Upper lobe of left lung (tissue), 6 donors: ENCODE data around the gene VEZT. TPM values are rescaled to one million over a fixed set of nuclear protein-coding genes. Genes with fewer than 3 reads are reported as not detected.

Source experiments
- ATAC-seq, 2 donors: fragments of 200-7000 bp; cut with Tn5 transposase; one replicate each; pipeline ENCODE4 v1.9.1; 2022; ENCODE audit warnings: mild to moderate bottlenecking in 2 of 2, moderate library complexity in 2 of 2; ENCODE audit not compliant: low FRiP score in 2 of 2
- DNase-seq, 2 donors: peaks; one replicate each; pipeline ENCODE4 v3.0.0-alpha.2; 2019 to 2020
- H3K27ac ChIP-seq, 4 donors: fragments of 200-600 bp; sonication (generic); one replicate each; pipeline ENCODE4 v1.5.1; 2016 to 2019
- H3K27me3 ChIP-seq, 4 donors: fragments of 200-600 bp; sonication (generic); one replicate each; pipeline ENCODE4 v1.5.1; 2017 to 2019
- H3K36me3 ChIP-seq, 4 donors: fragments of 200-600 bp; sonication (generic); one replicate each; pipeline ENCODE4 v1.5.1; 2016 to 2019
- H3K4me1 ChIP-seq, 4 donors: fragments of 200-600 bp; sonication (generic); one replicate each; pipeline ENCODE4 v1.5.1; 2018 to 2019
- H3K4me3 ChIP-seq, 4 donors: fragments of 200-600 bp; sonication (generic); one replicate each; pipeline ENCODE4 v1.5.1; 2017 to 2019; ENCODE audit warnings: mild to moderate bottlenecking in 2 of 4, moderate library complexity in 1 of 4
- H3K9me3 ChIP-seq, 4 donors: fragments of 200-600 bp; sonication (generic); one replicate each; pipeline ENCODE4 v1.5.1; 2018 to 2019
- CTCF ChIP-seq, 6 experiments: fragments of 450-650 bp in 4 of 6; fragments of 200-600 bp in 2 of 6; sonication (generic) in 2 of 6; IDR thresholded peaks; one replicate each; pipeline ENCODE4 v1.5.1; 2016 to 2019; ENCODE audit warnings: antibody characterized with exemption in 6 of 6
- EP300 ChIP-seq, 4 donors: sonication (generic); formaldehyde crosslinking; IDR thresholded peaks; one replicate each; pipeline ENCODE4 v1.5.1; 2017; ENCODE audit warnings: antibody characterized with exemption in 4 of 4, control low read depth in 2 of 4
- POLR2A ChIP-seq, 4 donors: fragments of 450-650 bp; IDR thresholded peaks; one replicate each; pipeline ENCODE4 v1.5.1; 2016 to 2017; ENCODE audit warnings: antibody characterized with exemption in 4 of 4, mild to moderate bottlenecking in 2 of 4
- POLR2AphosphoS5 ChIP-seq, 2 donors: sonication (generic); formaldehyde crosslinking; IDR thresholded peaks; one replicate each; pipeline ENCODE4 v1.5.1; 2017; ENCODE audit warnings: antibody characterized with exemption in 2 of 2
- WGBS, 2 donors: methylation state at CpG; one replicate each; pipeline ENCODE4 v1.1.5; 2017 to 2018; 5-methylcytosine and 5-hydroxymethylcytosine counted together
- total RNA-seq, 6 donors: library from RNA; depleted of rRNA in 4 of 6; stranded (reverse); fragments of >200 nt in 4 of 6; gene quantifications; one replicate each; pipeline versions ENCODE4 v1.1.0 to v1.2.1, GENCODE V29; 2016 to 2021
- donor health status: DM: no; HTN: no; CAD: no; lungs with moderate emphysema.
- donor health status: DM: no; HTN: yes; CAD: no; lungs with severe emphysema.

VEZT gene
- total RNA-seq, 6 donors from 2014 or later = 29.6 to 119 (median 69.5) TPM

GRCh38 chr12:95257541-95257940 is 39.9 kb downstream of the VEZT start:
- no peak for DNase-seq
- Histone ChIP-seq H3K4me3 (no peak overlapping the region), H3K36me3 (peaks cover 4 to 48% (median 12%) of the 10 kb centered on the region in 4 donors), H3K4me1 (peaks cover 3 to 11% (median 5%) of the 10 kb centered on the region in 4 donors), H3K27ac (no peak overlapping the region), H3K27me3 (no peaks in the 10 kb centered on the region), H3K9me3 (no peaks in the 10 kb centered on the region)
- TF ChIP-seq POLR2A (IDR thresholded peaks at IDR 0.05) (no peak), EP300 (IDR thresholded peaks at IDR 0.05) (no peak), POLR2AphosphoS5 (IDR thresholded peaks at IDR 0.05) (no peak), CTCF (IDR thresholded peaks at IDR 0.05) (no peak)
- no peak for ATAC-seq
- WGBS, 2 donors = 80 to 82% methylated on average over 3 of the region's 3 CpGs

- Histone ChIP-seq H3K4me3 (no peak overlapping the region), H3K27me3 (no peaks in the 10 kb centered on the region), H3K27ac (no peak overlapping the region), H3K4me1 (peaks cover 3 to 9% (median 4%) of the 10 kb centered on the region in 4 donors), H3K36me3 (peaks cover 4 to 46% (median 12%) of the 10 kb centered on the region in 4 donors), H3K9me3 (no peaks in the 10 kb centered on the region)
- TF ChIP-seq POLR2AphosphoS5 (IDR thresholded peaks at IDR 0.05) = no peak
- no peak for TF ChIP-seq CTCF (IDR thresholded peaks at IDR 0.05)
- TF ChIP-seq POLR2A (IDR thresholded peaks at IDR 0.05) = no peak
- no peak for TF ChIP-seq EP300 (IDR thresholded peaks at IDR 0.05)
- DNase-seq = no peak
- WGBS, 2 donors = 97 to 99% methylated on average over 2 of the region's 2 CpGs
- no peak for ATAC-seq
Measured at GRCh38 chr12:95258151-95258550, 40.5 kb downstream of the VEZT start.

GRCh38 chr12:95258803-95259202 is 41.2 kb downstream of the VEZT start:
- no peak for DNase-seq
- no peak overlapping the region for H3K27ac ChIP-seq
- H3K27me3 ChIP-seq = no peaks in the 10 kb centered on the region
- peaks cover 9 to 49% (median 16%) of the 10 kb centered on the region in 4 donors for H3K36me3 ChIP-seq
- no peaks in the 10 kb centered on the region for H3K9me3 ChIP-seq
- ATAC-seq = no peak
- TF ChIP-seq CTCF (IDR thresholded peaks at IDR 0.05) (no peak), POLR2A (IDR thresholded peaks at IDR 0.05) (no peak), POLR2AphosphoS5 (IDR thresholded peaks at IDR 0.05) (no peak), EP300 (IDR thresholded peaks at IDR 0.05) (no peak)
- H3K4me3 ChIP-seq = no peak overlapping the region
- WGBS, 2 donors = 72 to 82% methylated on average over 2 of the region's 2 CpGs
- H3K4me1 ChIP-seq = peaks cover 0 to 8% (median 4%) of the 10 kb centered on the region in 4 donors

GRCh38 chr12:95259368-95259767 is 41.8 kb downstream of the VEZT start:
- Histone ChIP-seq H3K27ac (no peak overlapping the region), H3K36me3 (peaks cover 14 to 52% (median 16%) of the 10 kb centered on the region in 4 donors), H3K4me3 (no peak overlapping the region), H3K27me3 (no peaks in the 10 kb centered on the region), H3K4me1 (peaks cover 0 to 8% (median 4%) of the 10 kb centered on the region in 4 donors), H3K9me3 (no peaks in the 10 kb centered on the region)
- 60 to 61% methylated on average over 1 of the region's 1 CpG for WGBS, 2 donors
- no peak for ATAC-seq
- no peak for DNase-seq
- no peak for TF ChIP-seq EP300 (IDR thresholded peaks at IDR 0.05)
- no peak for TF ChIP-seq CTCF (IDR thresholded peaks at IDR 0.05)
- no peak for TF ChIP-seq POLR2AphosphoS5 (IDR thresholded peaks at IDR 0.05)
- TF ChIP-seq POLR2A (IDR thresholded peaks at IDR 0.05) = no peak

GRCh38 chr12:95261109-95261508 is 43.5 kb downstream of the VEZT start:
- TF ChIP-seq POLR2AphosphoS5 (IDR thresholded peaks at IDR 0.05) (no peak), POLR2A (IDR thresholded peaks at IDR 0.05) (no peak), EP300 (IDR thresholded peaks at IDR 0.05) (no peak), CTCF (IDR thresholded peaks at IDR 0.05) (no peak)
- Histone ChIP-seq H3K27me3 (no peaks in the 10 kb centered on the region), H3K4me1 (peaks cover 0 to 8% (median 4%) of the 10 kb centered on the region in 4 donors), H3K4me3 (no peak overlapping the region), H3K36me3 (peaks cover 14 to 52% (median 16%) of the 10 kb centered on the region in 4 donors), H3K9me3 (no peaks in the 10 kb centered on the region), H3K27ac (no peak overlapping the region)
- 97 to 98% methylated on average over 4 of the region's 4 CpGs for WGBS, 2 donors
- DNase-seq (no peak), ATAC-seq (no peak)
